ENCODE results near the gene CEP85L.
A peak's percentile ranks its signal among the peaks of the same experiment; 100 is the strongest.

Gene CEP85L

DNA sequence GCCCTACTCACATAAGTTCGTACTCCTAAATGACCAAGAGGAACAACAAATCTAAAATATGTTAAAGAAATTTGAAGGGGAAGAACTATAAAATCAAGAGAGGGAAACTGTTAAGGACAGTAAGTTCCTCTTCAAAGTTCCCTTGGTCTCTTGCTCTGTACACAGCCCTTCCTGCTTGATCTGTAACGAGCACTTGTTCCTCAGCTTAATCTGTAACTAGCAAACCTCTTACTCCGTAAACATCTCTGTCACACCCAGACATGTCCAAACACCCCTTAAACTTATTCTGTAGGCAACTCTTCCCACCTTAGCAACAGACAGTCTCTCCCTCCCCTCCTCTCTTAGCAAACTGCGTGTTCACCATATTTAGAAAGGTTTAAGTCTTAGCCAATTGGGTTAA, 73.4 kb downstream of the CEP85L start:
- no peak for TF ChIP-seq CTCF (conservative IDR thresholded peaks at IDR 0.05; ENCODE audit: low read depth, low read length)
- DNase-seq (ENCODE audit: low read depth): no peak
- no peak overlapping the region for H3K4me3 ChIP-seq (ENCODE audit: low read length)

DNA sequence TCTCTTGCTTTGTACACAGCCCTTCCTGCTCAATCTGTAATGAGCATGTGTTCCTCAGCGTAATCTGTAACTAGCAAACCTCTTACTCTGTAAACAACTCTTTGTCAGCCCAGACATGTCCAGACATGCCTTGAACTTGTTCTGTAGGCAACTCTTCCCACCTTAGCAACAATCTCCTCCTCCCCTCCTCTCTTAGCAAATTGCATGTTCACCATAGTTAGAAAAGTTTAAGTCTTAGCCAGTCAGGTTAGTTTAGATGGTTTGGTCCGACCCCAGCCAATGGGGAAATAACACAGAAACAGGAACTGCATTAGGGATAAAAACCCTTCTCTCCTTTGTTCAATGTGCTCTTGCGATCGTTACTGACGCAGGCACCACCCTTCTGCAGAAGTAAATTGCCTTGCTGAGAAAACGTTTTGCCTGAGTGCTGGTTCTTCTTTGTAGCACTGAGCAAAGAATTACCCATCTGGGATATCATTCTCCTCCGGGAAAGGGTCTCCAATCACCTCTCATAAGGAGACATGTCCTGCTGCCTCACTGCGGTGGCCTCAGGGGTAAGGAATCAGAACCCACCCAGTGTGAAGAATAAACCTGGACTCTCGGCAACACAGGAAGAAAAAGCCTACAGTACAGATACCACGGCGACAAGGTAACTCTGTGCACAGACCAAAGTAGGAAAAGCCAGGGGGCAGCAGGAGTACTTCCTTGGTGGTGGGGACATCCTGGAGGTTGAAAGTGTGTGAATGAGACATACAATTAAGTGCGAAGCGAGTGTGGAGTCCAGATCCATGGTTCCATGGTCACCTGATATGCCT, 77.1 kb downstream of the CEP85L start:
- TF ChIP-seq CTCF (conservative IDR thresholded peaks at IDR 0.05; ENCODE audit: low read depth, low read length): no peak
- no peak for DNase-seq (ENCODE audit: low read depth)
- no peak overlapping the region for H3K4me3 ChIP-seq (ENCODE audit: low read length)

DNA sequence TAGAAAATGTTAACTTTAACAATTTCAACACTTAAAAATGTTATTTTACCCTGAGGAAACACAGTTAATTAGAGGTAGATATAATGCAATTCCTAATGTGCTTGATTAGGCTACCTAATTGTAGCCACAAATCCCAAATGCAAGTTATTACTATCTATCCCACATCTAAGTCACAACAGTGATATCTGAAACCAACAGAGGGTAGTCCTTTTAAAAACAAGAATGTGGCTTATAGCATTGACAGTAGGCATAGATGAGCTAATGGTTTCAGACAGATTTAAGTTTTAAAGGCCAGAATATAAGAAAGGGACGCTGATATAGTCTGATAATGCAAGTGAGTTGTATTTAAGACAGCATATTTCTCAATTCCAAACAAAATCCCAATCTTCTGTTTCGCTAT, 80.3 kb downstream of the CEP85L start:
- DNase-seq (ENCODE audit: low read depth): no peak
- no peak for TF ChIP-seq CTCF (conservative IDR thresholded peaks at IDR 0.05; ENCODE audit: low read depth, low read length)
- H3K4me3 ChIP-seq (ENCODE audit: low read length): no peak overlapping the region

DNA sequence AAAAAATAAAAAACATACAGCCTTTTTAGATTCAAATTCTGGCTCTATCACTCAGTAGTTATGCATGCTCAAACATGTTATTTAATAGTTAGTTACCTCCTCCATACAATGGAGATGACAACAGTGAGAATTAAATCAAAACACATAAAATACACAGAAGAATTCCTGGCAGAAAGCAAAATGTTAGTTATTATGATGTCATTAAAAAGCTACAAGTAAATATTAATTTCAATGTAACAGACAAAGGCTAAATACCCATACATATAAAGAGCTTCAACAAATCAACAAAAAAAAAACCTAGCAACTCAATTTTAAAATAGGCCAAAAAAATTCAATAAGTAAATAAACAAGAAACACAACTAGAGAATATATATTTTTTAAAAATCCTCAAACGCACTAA, 81.9 kb downstream of the CEP85L start:
- TF ChIP-seq CTCF (conservative IDR thresholded peaks at IDR 0.05; ENCODE audit: low read depth, low read length): no peak
- DNase-seq (ENCODE audit: low read depth): no peak
- H3K4me3 ChIP-seq (ENCODE audit: low read length): no peak overlapping the region

DNA sequence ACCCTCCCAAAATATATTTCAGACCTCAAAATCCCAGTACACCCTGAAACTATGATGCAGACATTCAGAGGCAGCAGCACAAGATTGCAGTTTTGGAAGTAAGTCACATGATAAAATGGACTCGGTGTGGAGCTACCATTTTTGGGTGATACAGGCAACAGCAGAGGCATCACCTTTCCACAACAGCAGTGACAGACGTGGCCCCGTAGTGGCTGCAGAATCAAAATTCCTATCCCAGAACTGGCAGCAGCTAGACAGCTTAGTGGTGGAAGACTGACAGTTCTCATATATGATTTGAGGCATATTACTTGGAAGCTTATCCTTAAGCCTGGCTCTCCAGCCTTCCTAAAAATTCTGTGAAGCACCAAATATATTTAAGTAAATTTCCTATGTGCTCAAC, 83.4 kb downstream of the CEP85L start:
- no peak for TF ChIP-seq CTCF (conservative IDR thresholded peaks at IDR 0.05; ENCODE audit: low read depth, low read length)
- DNase-seq (ENCODE audit: low read depth): no peak

GRCh38 chr6:118565311-118565960, 86.0 kb downstream of the CEP85L start:
- peak; percentile 62 for TF ChIP-seq CTCF (conservative IDR thresholded peaks at IDR 0.05; ENCODE audit: low read depth, low read length)
- no peak for DNase-seq (ENCODE audit: low read depth)
- H3K4me3 ChIP-seq (ENCODE audit: low read length): no peak overlapping the region

More for the DNA sequence above, 83.4 kb downstream of the CEP85L start:
- no peak overlapping the region for H3K4me3 ChIP-seq (ENCODE audit: low read length)

DNA sequence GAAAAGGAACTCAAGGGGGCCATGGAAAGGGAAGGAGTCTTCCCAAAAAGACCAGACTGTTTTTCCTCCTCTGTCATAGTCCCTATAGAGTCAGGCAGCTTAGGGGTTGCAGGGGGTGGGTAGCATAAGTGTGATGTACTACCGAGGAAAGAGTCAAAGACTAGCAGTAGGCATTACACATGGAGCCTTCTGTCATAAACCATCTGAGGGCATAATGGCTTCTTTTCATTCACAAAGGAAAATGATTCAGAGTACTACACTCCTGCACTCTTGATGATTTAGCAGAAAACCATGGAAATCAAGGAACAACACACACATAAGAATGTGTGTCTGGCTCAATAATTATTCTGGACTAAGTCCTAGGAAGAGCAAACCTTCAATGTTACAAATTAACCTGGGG, 88.4 kb downstream of the CEP85L start:
- no peak for TF ChIP-seq CTCF (conservative IDR thresholded peaks at IDR 0.05; ENCODE audit: low read depth, low read length)
- DNase-seq (ENCODE audit: low read depth): no peak
- no peak overlapping the region for H3K4me3 ChIP-seq (ENCODE audit: low read length)
